GM21528 (cell line): ENCODE data around the gene SLC2A13.
"Not testable (repeated sequence)": the region's sequence is repeated elsewhere in the genome, so short reads cannot be mapped to it uniquely, and the experiment has no call there.

Experiments used
- ATAC-seq: cut with Tn5 transposase; IDR thresholded peaks from one replicate; pipeline ENCODE4 v1.9.1; 2021; ENCODE audit warnings: mild to moderate bottlenecking, moderate library complexity; ENCODE audit not compliant: unreplicated experiment, low FRiP score

The SLC2A13 gene

GRCh38 chr12:39883411-39883810 is 222.5 kb downstream of the SLC2A13 start:
- ATAC-seq: no peak

DNA sequence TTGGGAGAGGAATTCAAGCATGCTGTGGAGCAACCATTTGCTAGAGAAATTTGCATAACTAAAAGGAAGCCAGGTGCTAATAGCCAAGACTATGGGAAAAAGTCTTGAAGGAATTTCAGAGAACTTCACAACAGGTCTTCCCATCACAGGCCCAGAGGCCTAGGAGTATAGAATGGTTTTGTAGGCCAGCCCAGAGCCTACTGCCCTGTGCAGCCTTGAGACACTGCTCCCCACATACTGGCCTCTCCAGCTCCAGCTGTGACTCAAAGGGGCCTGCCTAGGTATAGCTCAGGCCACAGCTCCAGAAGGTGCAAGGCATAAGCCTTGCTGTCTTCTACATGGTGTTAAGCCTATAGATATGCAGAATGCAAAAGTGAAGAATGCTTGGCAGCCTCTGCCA is 227.1 kb downstream of the SLC2A13 start:
- ATAC-seq: no peak

DNA sequence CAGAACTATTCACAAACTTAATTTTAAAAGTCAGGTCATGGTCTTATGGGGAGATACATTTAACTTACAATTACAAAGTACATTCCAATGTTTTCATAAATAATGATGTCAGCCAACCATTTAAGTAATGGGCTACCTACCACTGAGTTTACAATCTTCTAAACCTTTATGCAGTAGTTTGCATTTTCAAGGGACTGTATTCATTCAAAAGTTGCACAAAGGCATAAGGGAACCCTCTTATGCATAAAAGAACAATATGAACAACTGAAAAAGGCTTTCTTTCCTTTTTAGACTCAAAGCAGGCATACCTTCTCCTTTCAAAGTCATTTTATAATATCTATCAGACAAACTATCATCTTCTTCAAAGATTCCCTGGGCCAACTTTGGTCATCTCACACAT is 230.2 kb downstream of the SLC2A13 start:
- ATAC-seq: no peak

DNA sequence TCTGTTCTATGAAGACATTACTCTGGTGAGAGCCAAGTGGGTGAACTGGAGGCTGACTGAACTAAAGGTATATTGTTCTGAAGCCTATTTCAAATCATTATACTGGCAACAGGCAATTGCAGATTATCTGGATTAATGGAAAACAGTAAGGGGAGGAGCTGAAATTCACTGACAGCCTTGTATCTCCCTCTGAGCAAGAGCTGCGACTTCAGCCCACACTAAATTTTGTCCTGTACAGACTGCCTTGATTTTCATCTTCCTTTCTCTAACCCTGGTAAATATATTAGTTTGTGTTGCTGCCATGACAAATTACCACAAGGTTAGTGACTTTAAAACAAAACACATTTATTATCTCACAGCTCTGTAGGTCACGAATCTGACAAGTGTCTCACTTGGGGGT is 231.1 kb downstream of the SLC2A13 start:
- ATAC-seq: no peak

- ATAC-seq: no peak
These were observed 232.8 kb downstream of the SLC2A13 start for GRCh38 chr12:39873065-39873464.

DNA sequence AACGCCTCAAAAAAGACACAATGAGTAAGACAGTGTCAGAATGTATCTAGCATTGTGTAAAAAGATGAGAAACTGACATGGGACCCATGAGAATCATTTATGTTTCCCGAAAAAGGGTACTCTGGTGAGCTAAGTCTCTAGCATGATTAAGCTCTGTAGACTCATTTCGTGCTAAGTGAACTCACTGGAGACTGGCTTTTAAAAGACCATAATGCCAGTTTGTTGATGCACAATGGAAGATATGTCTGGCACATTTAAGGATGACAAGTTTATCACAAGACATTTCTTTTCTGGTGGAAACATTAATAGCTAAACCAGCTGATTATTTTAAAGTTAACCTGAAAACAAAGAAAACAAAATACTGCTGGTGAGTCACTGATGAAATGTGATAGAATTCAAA is 233.5 kb downstream of the SLC2A13 start:
- ATAC-seq: no peak

- no peak for ATAC-seq
These were observed 237.6 kb downstream of the SLC2A13 start for GRCh38 chr12:39868328-39868725.

DNA sequence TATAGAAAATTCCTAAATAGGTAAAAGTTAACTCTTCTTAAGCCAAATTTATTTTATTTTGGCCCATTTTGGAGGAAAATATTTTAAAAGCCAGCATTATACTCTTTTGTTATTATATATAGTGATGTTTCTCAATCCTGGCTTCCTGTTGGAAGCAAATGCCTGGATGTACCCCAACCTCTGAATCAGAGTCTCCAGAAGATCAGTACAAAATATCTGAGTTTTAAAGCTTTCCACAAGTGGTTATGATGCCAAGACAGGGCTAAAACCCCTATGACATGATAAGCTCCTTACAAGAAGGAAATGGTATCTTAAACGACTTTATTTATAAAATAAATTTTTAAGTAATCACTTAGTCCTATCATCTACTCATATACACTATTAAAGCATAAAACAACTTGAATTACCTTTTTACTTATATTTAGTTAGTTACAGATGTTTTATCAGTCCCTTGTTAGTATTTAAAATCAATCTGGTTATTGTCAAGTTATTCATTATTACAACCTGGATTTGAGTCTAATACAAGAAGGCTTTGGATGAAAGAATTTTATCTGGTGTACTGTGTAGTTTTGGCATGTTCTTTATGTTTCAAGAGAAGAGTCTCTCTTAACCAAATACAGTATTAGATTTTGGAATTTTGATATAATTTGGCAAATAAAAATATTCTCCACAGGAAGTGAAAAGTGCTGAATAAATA is 238.1 kb downstream of the SLC2A13 start:
- ATAC-seq: no peak

DNA sequence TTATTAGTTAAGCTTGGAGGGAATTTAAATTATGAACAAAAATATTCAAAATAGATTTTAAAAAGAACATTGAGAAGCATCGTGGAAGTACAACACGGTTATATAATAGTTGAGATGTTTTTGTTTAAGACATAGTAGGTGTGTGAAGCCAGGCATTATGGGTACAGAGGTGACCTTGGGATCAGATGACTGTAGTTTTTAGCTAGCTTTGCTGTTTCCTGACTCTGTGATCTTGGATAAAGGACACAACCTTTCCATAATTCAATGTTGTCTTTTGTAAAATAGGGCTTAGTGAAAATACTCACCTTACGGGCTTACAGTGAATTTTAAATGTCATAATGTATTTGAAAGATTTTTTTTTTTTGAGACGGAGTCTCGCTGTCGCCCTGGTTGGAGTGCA is 239.7 kb downstream of the SLC2A13 start:
- no peak for ATAC-seq

DNA sequence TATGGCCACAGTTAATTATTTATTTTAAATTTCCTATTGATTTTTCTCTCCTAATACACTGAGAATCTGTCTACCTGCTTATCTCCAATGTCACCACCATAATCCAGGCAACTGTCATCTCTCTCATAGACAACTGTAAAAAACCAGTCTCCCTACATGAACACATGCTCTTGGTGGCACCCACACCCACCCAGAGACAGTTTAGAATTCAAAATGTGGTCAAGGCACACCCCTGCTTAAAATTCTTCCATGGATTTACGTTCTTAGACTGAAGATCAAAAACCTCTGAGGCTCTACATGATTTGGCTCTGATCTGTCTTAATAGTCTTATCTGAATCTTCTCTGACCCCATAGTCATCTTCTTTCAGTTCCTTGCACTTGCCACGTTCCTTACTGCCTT is 245.2 kb downstream of the SLC2A13 start:
- no peak for ATAC-seq

GRCh38 chr12:39853003-39853402 is 252.9 kb downstream of the SLC2A13 start:
- ATAC-seq: no peak

DNA sequence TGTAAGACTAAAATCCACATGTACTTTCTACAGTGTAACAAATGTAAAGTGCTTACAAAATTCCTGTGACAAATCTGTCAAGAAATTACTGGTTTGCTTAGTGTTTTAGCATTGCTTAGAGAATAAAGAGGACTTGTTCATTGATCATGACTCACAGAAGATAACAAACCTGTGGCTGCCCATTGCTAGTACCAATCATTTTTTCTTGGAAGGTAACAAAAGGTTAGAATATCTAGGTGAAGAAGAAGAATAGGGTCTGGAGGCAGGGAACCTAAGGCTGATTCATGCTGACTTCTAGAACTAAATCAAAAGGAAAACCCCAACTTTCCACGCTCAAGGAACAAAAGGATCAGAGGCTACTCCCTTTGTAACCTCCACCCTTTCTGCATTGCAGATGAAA is 253.5 kb downstream of the SLC2A13 start:
- no peak for ATAC-seq

DNA sequence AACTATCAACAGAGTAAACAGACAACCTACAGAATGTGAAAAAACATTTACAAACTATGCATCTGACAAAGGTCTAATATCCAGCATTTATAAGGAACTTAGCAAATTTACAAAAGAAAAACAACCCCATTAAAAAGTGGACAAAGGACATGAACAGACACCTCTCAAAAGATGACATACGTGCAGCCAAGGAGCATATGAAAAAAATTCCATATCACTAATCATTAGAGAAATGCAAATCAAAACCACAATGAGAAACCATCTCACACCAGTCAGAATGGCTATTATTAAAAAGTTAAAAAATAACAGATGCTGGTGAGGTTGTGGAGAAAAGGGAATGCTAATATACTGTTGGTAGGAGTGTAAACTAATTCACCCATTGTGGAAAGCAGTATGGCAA is 257.7 kb downstream of the SLC2A13 start:
- ATAC-seq: not testable (repeated sequence)

DNA sequence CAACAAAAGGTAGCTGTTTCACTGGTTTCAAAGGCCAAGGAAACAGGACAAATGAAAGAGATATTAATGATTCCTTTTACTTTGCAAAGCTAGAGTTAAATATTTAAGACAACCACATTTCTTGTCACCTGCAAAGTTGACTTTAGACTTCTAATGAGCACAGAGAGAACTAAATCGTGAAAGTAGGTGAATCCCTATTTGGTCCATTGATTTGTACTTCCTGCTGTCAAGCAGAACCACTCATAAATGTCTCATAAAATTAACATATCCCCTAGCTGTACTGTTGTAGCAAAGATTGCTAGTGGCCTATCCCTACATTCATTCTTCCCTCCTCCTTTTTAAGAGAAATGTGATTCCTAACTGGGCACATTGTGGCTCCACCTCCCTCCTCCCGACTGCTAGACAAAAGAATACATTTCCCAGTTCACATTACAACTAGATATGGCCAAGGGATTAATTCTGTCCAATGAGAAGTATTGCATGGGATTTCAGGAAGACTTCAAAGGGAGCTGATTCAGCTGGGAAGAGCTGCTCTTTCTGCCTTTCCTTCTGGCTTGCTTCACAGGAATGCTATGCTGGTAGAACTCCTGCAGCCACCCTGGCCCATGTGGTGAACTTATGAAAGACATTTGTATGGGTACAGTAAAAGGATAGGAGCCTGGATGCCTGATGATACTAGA is 258.8 kb downstream of the SLC2A13 start:
- ATAC-seq: no peak

DNA sequence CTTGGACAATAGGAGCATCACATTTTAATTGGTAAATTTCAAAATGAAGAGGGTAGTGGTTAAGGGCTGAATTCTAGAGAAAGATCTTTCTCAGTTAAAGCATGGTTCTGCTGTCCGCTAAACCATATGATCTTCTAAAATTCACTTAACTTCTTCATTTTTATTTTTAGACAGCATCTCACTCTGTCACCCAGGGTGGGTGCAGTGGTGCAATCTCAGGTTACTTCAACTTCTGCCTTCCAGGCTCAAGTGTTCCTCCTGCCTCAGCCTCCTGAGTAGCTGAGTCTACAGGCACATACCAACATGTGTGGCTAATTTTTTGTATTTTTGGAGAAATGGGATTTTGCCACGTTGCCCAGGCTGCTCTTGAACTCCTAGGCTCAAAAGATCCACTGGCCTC is 259.6 kb downstream of the SLC2A13 start:
- ATAC-seq: no peak

DNA sequence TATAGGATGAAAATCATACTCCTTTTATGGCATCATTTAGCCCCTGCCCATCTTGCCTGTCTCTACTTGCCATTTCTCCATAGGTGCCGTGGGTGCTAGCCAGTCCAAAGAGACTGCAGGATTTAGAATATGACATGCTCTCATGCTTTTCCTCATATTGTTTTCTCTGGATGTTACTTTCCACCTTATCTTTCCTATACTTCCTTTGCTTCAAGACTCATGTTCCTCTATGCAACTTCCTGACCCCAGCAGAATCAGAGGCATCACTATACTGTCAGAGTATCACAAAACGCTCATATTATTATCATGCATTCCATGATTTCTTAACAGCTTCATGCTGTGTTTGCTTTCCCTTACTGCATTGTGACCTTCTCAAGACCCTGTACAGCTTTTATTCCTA is 265.5 kb downstream of the SLC2A13 start:
- ATAC-seq: no peak

- no peak for ATAC-seq
These were observed 266.8 kb downstream of the SLC2A13 start for GRCh38 chr12:39839072-39839471.

- ATAC-seq: peak; percentile 85
These were observed 270.1 kb downstream of the SLC2A13 start for GRCh38 chr12:39835517-39836489.

DNA sequence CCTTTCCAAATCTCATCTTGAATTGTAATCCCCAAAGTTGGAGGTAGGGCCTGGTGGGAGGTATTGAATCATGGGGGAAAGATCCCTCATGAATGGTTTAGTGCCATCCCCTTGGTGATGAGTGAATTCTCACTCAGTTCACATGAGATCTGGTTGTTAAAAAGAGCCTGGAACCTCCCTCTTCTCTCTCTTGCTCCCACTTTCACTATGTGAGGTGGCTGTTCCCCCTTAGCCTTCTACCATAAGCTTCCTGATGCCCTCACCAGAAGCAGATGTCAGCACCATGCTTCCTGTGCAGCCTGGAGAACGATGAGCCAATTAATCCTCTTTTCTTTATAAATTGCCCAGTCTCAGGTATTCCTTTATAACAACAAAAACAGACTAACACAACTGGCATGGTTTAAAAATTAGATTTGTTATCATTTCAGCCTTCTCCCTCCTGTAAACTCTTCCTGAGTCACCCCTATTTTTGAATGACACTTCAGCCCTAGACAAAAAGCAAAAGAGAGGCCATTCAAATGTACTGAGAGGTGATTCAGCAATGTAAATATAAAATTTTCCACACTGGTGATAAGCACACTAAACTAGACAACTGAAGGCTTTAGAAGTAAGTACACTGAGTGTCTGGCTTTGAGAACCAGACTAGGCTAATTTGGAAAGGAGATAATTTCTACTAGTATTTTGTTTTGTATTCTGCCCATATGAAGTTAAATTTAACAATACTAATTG is 274.1 kb downstream of the SLC2A13 start:
- ATAC-seq: no peak

DNA sequence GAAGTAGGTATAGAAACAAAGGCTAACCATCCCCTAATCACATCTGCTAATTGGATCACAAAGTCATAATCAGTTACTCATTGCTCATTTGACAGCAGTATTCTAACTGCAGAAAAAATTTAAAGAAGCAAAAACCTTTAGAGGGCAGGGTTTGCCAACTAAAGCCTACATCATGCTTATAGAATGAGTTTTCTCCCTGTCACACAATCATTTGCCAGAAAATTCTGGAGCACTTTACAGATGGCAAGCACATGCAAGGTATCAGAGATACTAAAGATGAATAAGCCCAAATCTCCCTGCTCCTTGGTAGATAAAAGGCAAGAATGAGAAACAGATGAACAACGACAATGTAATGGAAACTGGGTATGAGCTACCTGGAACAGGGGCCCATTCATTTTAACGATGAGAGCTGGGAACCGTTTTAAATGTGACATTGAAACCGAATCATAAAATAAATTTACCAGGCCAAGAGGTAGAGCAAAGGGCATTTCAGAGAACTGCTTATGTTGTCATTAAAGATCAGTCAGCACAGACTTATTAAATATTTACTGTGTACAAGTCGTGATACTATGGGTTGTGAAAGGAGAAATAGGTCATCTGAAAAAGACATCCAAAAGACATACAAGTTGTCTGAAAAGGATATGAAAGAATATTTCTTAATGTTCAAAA is 274.9 kb downstream of the SLC2A13 start:
- no peak for ATAC-seq
